ENCODE results near the gene FKBP3.

DNA sequence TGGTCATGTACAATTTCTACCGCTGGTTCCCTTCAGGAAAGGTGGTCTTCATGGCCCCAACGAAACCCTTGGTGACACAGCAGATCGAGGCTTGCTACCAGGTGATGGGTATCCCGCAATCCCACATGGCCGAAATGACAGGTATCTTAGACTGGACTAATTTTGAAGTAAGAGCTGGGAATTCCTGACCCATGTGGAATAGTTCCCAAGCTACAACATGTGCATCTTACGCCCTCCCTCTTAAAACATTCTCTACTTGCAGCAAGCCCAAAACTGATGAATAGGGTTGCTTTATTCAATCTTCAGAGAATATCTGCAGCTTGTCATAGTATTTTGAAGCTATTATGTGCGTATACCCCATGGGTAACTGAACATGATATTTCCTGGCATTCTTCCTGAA is 2.1 kb upstream of the FKBP3 start:
- TF ChIP-seq POLR2A (IDR thresholded peaks at IDR 0.05; ENCODE audit: low read length) (no peak), GATA1 (IDR thresholded peaks at IDR 0.05; ENCODE audit: low read depth, low read length) (no peak)
